ENCODE data around the gene RIC1.

The RIC1 gene

GRCh38 chr9:5787220-5787619 lies 158.3 kb downstream of the RIC1 start:
- Histone ChIP-seq H3K79me2 (ENCODE audit: insufficient read depth, low read length) (no peaks in the 10 kb centered on the region), H3K9me2 (ENCODE audit: low read depth, low read length) (no peaks in the 10 kb centered on the region), H3K36me3 (ENCODE audit: insufficient read depth, low read length) (peaks cover 70% of the 10 kb centered on the region), H3K4me1 (ENCODE audit: insufficient read depth, low read length, severe bottlenecking) (no peaks in the 10 kb centered on the region), H3K9me3 (ENCODE audit: low read length) (no peaks in the 10 kb centered on the region), H3K4me2 (ENCODE audit: low read length) (no peak overlapping the region), H3F3A (ENCODE audit: insufficient read depth, low read length) (no peaks in the 10 kb centered on the region; the same call in 1 of the 2 replicates), H3K9ac (ENCODE audit: low read length) (no peak overlapping the region), H3K4me3 (ENCODE audit: low read depth, low read length, poor library complexity, severe bottlenecking) (no peak overlapping the region), H2AFZ (ENCODE audit: low read length) (no peak overlapping the region), H3K27ac (ENCODE audit: low read depth, low read length, poor library complexity, severe bottlenecking) (no peak overlapping the region), H3K27me3 (ENCODE audit: insufficient read depth, low read length) (no peaks in the 10 kb centered on the region), H4K20me1 (ENCODE audit: insufficient read depth, low read length) (no peaks in the 10 kb centered on the region)
- TF ChIP-seq EZH2 (IDR thresholded peaks at IDR 0.05; ENCODE audit: borderline replicate concordance, low read length), result no peak
- TF ChIP-seq, protein P1, sequence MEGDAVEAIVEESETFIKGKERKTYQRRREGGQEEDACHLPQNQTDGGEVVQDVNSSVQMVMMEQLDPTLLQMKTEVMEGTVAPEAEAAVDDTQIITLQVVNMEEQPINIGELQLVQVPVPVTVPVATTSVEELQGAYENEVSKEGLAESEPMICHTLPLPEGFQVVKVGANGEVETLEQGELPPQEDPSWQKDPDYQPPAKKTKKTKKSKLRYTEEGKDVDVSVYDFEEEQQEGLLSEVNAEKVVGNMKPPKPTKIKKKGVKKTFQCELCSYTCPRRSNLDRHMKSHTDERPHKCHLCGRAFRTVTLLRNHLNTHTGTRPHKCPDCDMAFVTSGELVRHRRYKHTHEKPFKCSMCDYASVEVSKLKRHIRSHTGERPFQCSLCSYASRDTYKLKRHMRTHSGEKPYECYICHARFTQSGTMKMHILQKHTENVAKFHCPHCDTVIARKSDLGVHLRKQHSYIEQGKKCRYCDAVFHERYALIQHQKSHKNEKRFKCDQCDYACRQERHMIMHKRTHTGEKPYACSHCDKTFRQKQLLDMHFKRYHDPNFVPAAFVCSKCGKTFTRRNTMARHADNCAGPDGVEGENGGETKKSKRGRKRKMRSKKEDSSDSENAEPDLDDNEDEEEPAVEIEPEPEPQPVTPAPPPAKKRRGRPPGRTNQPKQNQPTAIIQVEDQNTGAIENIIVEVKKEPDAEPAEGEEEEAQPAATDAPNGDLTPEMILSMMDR (IDR thresholded peaks at IDR 0.05; ENCODE audit: low read length), result no peak

GRCh38 chr9:5787759-5788302 lies 158.9 kb downstream of the RIC1 start:
- H3K9me3 ChIP-seq (ENCODE audit: low read length), result no peaks in the 10 kb centered on the region
- no peak overlapping the region for H2AFZ ChIP-seq (ENCODE audit: low read length)
- H3K79me2 ChIP-seq (ENCODE audit: insufficient read depth, low read length), result no peaks in the 10 kb centered on the region
- H3K4me1 ChIP-seq (ENCODE audit: insufficient read depth, low read length, severe bottlenecking), result no peaks in the 10 kb centered on the region
- no peak overlapping the region for H3K27ac ChIP-seq (ENCODE audit: low read depth, low read length, poor library complexity, severe bottlenecking)
- H3K4me2 ChIP-seq (ENCODE audit: low read length), result no peak overlapping the region
- no peak for TF ChIP-seq EZH2 (IDR thresholded peaks at IDR 0.05; ENCODE audit: borderline replicate concordance, low read length)
- TF ChIP-seq, protein P1 (IDR thresholded peaks at IDR 0.05; ENCODE audit: low read length), result no peak
- H3K9me2 ChIP-seq (ENCODE audit: low read depth, low read length), result no peaks in the 10 kb centered on the region
- H3K27me3 ChIP-seq (ENCODE audit: insufficient read depth, low read length), result no peaks in the 10 kb centered on the region
- H3K9ac ChIP-seq (ENCODE audit: low read length), result no peak overlapping the region
- peaks cover 66% of the 10 kb centered on the region for H3K36me3 ChIP-seq (ENCODE audit: insufficient read depth, low read length)
- H4K20me1 ChIP-seq (ENCODE audit: insufficient read depth, low read length), result no peaks in the 10 kb centered on the region
- H3K4me3 ChIP-seq (ENCODE audit: low read depth, low read length, poor library complexity, severe bottlenecking), result no peak overlapping the region
- no peaks in the 10 kb centered on the region; the same call in 1 of the 2 replicates for H3F3A ChIP-seq (ENCODE audit: insufficient read depth, low read length)

DNA sequence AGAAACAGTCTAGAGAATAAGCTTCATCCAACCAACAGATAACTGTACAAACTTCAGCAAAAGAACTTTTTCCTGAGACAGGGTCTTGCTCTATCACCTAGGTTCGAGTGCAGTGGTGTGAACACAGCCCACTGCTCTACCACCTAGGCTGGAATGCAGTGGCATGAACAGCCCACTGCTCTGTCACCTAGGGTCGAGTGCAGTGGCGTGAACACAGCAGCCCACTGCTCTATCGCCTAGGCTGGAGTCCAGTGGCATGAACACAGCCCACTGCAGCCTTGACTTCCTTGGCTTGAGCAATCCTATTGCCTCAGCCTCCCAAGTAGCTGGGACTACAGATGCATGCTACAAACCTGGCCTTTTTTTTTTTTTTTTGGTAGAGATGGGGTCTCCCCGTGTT lies 160.6 kb downstream of the RIC1 start:
- H3K27ac ChIP-seq (ENCODE audit: low read depth, low read length, poor library complexity, severe bottlenecking), result no peak overlapping the region
- H3K79me2 ChIP-seq (ENCODE audit: insufficient read depth, low read length), result no peaks in the 10 kb centered on the region
- H3K4me3 ChIP-seq (ENCODE audit: low read depth, low read length, poor library complexity, severe bottlenecking), result no peak overlapping the region
- H4K20me1 ChIP-seq (ENCODE audit: insufficient read depth, low read length), result no peaks in the 10 kb centered on the region
- H3K4me2 ChIP-seq (ENCODE audit: low read length), result no peak overlapping the region
- peaks cover 63% of the 10 kb centered on the region for H3K36me3 ChIP-seq (ENCODE audit: insufficient read depth, low read length)
- TF ChIP-seq, protein P1 (IDR thresholded peaks at IDR 0.05; ENCODE audit: low read length), result no peak
- no peak for TF ChIP-seq EZH2 (IDR thresholded peaks at IDR 0.05; ENCODE audit: borderline replicate concordance, low read length)
- H3K9me3 ChIP-seq (ENCODE audit: low read length), result no peaks in the 10 kb centered on the region
- no peaks in the 10 kb centered on the region for H3K27me3 ChIP-seq (ENCODE audit: insufficient read depth, low read length)
- no peak overlapping the region for H2AFZ ChIP-seq (ENCODE audit: low read length)
- H3K4me1 ChIP-seq (ENCODE audit: insufficient read depth, low read length, severe bottlenecking), result no peaks in the 10 kb centered on the region
- H3F3A ChIP-seq (ENCODE audit: insufficient read depth, low read length), result no peaks in the 10 kb centered on the region
- no peaks in the 10 kb centered on the region for H3K9me2 ChIP-seq (ENCODE audit: low read depth, low read length)
- no peak overlapping the region for H3K9ac ChIP-seq (ENCODE audit: low read length)
